ENCODE data around the gene ICA1L. TPM values are rescaled to one million over a fixed set of nuclear protein-coding genes. Genes with fewer than 3 reads are reported as not detected.
"Not testable (repeated sequence)": the region's sequence is repeated elsewhere in the genome, so short reads cannot be mapped to it uniquely, and the experiment has no call there.

Gene ICA1L
- total and polyA plus RNA-seq, 2 of the 4 experiments (the other 2 are of a cell fraction) = 1.7 to 1.8 TPM

DNA sequence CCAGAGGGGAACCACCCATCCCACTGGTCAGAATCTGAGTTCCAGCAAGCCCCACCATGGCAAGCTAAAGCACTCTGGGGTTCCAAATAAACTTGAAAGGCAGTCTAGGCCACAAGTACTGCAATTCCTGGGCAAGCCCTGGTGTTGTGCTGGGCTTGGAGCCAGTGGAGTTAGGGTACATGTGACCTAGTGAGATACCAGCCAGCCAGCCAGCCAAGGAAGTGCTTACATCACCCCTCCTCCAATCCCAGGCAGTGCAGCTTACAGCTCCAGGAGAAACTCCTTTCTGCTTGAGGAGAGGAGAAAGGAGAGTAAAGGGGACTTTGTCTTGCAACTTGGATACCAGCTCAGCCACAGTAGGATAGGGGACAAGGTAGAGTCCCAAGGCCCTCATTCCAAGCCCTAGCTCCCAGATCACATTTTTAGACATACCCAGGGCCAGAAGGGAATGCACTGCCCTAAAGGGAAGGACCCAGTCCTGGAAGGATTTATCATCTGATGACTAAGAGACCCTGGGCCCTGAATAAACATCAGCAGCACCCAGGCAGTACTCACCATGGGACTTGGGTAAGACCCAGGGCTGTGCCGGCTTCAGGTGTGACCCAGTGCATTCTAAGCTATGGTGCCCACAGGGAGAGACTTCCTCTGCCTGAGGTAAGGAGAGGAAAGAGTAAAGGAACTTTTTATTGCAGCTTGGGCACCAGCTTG, 64.0 kb downstream of the ICA1L start:
- H3K27ac ChIP-seq (ENCODE audit: insufficient read depth, low read length); dilution Hi-C loops (cut with HindIII; ENCODE audit: low sequenced_read_pairs, unreplicated experiment); in situ Hi-C loops (cut with MboI; ENCODE audit: low sequenced_read_pairs); POLR2A ChIA-PET (ENCODE audit: unreplicated experiment); H2BK15ac ChIP-seq (ENCODE audit: low read depth, low read length); H3K56ac ChIP-seq (ENCODE audit: extremely low read depth, insufficient read depth, low read length); H3K4me2 ChIP-seq (ENCODE audit: low read depth, low read length); H2BK120ac ChIP-seq (ENCODE audit: low read depth, low read length); H3K9me1 ChIP-seq (ENCODE audit: insufficient read depth, low read length); H2AK5ac ChIP-seq (ENCODE audit: low read depth, low read length); intact Hi-C loops (cut with micrococcal nuclease); H3K79me1 ChIP-seq (ENCODE audit: low read depth in 1 of 2, low read length in 2 of 2); H3K23ac ChIP-seq (ENCODE audit: low read depth, low read length); BruUV-seq (replicated peaks); H3K9ac ChIP-seq (ENCODE audit: low read depth, low read length); H3K4me3 ChIP-seq (ENCODE audit: insufficient read depth, low read depth, low read length); H4K91ac ChIP-seq (ENCODE audit: insufficient read depth, low read depth, low read length); H3K27me3 ChIP-seq (ENCODE audit: control insufficient read depth, insufficient read depth, low read length); H3K36me3 ChIP-seq (ENCODE audit: control insufficient read depth, insufficient read depth, low read length); H3K9me3 ChIP-seq (ENCODE audit: control insufficient read depth, insufficient read depth, low read length); H3K4me1 ChIP-seq (ENCODE audit: control insufficient read depth, insufficient read depth, low read length); H4K20me1 ChIP-seq (ENCODE audit: insufficient read depth, low read length); H3K4ac ChIP-seq (ENCODE audit: low read depth, low read length): not testable (repeated sequence)
- TF ChIP-seq, protein P1, sequence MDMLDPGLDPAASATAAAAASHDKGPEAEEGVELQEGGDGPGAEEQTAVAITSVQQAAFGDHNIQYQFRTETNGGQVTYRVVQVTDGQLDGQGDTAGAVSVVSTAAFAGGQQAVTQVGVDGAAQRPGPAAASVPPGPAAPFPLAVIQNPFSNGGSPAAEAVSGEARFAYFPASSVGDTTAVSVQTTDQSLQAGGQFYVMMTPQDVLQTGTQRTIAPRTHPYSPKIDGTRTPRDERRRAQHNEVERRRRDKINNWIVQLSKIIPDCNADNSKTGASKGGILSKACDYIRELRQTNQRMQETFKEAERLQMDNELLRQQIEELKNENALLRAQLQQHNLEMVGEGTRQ (IDR thresholded peaks at IDR 0.05; ENCODE audit: low read depth, low read length) = peak; percentile 52; the same call in 1 of the 2 replicates
- ATAC-seq (ENCODE audit: low read depth) (peak; percentile 87), DNase-seq (peak; percentile 74)
- Histone ChIP-seq H2AFZ (replicated peaks; ENCODE audit: low read length, poor library complexity) (peak overlapping the region; percentile 62), H4K5ac (ENCODE audit: low read depth, low read length) (peak overlapping the region; percentile 64), H2BK5ac (ENCODE audit: low read depth, low read length, poor library complexity, severe bottlenecking) (peak overlapping the region; percentile 60), H2AK9ac (replicated peaks; ENCODE audit: low read depth, low read length, poor library complexity) (peak overlapping the region; percentile 66), H3K14ac (replicated peaks; ENCODE audit: low read depth, low read length) (peak overlapping the region; percentile 69; the same call in 1 of the 2 replicates), H4K8ac (ENCODE audit: low read depth in 2 of 2, low read length in 2 of 2) (peak overlapping the region in 1 of 2 experiments; percentile 17; a peak in 1 of 4 replicates), H2BK20ac (ENCODE audit: low read depth, low read length) (0 out of 2 replicates have a peak overlapping the region, but pooled peaks have one; percentile 9), H3K18ac (ENCODE audit: low read depth, low read length) (peak overlapping the region; percentile 43; the same call in 1 of the 2 replicates)
- CTCF ChIA-PET = interaction anchor here (0.5 to 0.7 kb wide), 2 partner anchors 11 to 163 kb away, joined by 3 read pairs; no protein-coding TSS in a partner anchor
- WGBS, 2 experiments (ENCODE audit: extremely low coverage in 2 of 2, insufficient read length in 1 of 2) = no CpG with 5 or more reads among the region's 1 CpG

DNA sequence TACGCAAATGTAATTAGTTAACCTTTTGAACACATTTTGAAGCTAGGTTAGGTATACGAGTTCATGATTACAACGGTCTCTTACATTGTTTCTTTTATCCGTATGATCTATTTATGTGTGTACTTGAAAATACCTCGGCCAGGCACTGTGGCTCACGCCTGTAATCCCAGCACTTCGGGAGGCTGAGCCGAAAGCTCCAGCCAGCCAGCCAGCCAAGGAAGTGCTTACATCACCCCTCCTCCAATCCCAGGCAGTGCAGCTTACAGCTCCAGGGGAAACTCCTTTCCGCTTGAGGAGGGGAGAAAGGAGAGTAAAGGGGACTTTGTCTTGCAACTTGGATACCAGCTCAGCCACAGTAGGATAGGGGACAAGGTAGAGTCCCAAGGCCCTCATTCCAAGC, 65.7 kb downstream of the ICA1L start:
- H3K4me3 ChIP-seq (ENCODE audit: insufficient read depth, low read depth, low read length); H2BK20ac ChIP-seq (ENCODE audit: low read depth, low read length); H2BK5ac ChIP-seq (ENCODE audit: low read depth, low read length, poor library complexity, severe bottlenecking); H3K27me3 ChIP-seq (ENCODE audit: control insufficient read depth, insufficient read depth, low read length); H4K8ac ChIP-seq (ENCODE audit: low read depth in 2 of 2, low read length in 2 of 2); H2BK15ac ChIP-seq (ENCODE audit: low read depth, low read length); H4K20me1 ChIP-seq (ENCODE audit: insufficient read depth, low read length); dilution Hi-C loops (cut with HindIII; ENCODE audit: low sequenced_read_pairs, unreplicated experiment); H3K27ac ChIP-seq (ENCODE audit: insufficient read depth, low read length); intact Hi-C loops (cut with micrococcal nuclease); BruUV-seq (replicated peaks); H3K56ac ChIP-seq (ENCODE audit: extremely low read depth, insufficient read depth, low read length); in situ Hi-C loops (cut with MboI; ENCODE audit: low sequenced_read_pairs); POLR2A ChIA-PET (ENCODE audit: unreplicated experiment); H3K23ac ChIP-seq (ENCODE audit: low read depth, low read length); H3K36me3 ChIP-seq (ENCODE audit: control insufficient read depth, insufficient read depth, low read length); H3K4me1 ChIP-seq (ENCODE audit: control insufficient read depth, insufficient read depth, low read length); H2BK120ac ChIP-seq (ENCODE audit: low read depth, low read length); H2AFZ ChIP-seq (replicated peaks; ENCODE audit: low read length, poor library complexity); H2AK5ac ChIP-seq (ENCODE audit: low read depth, low read length); H3K9me1 ChIP-seq (ENCODE audit: insufficient read depth, low read length); H4K5ac ChIP-seq (ENCODE audit: low read depth, low read length); H3K4ac ChIP-seq (ENCODE audit: low read depth, low read length); H2AK9ac ChIP-seq (replicated peaks; ENCODE audit: low read depth, low read length, poor library complexity); H3K9me3 ChIP-seq (ENCODE audit: control insufficient read depth, insufficient read depth, low read length); DNase-seq; H3K18ac ChIP-seq (ENCODE audit: low read depth, low read length); H3K4me2 ChIP-seq (ENCODE audit: low read depth, low read length); H3K9ac ChIP-seq (ENCODE audit: low read depth, low read length); H3K79me1 ChIP-seq (ENCODE audit: low read depth in 1 of 2, low read length in 2 of 2); H3K14ac ChIP-seq (replicated peaks; ENCODE audit: low read depth, low read length); H4K91ac ChIP-seq (ENCODE audit: insufficient read depth, low read depth, low read length): not testable (repeated sequence)
- WGBS, 2 experiments (ENCODE audit: extremely low coverage in 2 of 2, insufficient read length in 1 of 2) = 72% methylated on average over 3 of the region's 9 CpGs; no CpG with 5 or more reads in 1 of the 2 experiments
- CTCF ChIA-PET = interaction anchor here (0.6 to 0.7 kb wide), 2 partner anchors 17 to 1052 kb away, joined by 3 read pairs; no protein-coding TSS in a partner anchor
- peak; percentile 78 for ATAC-seq (ENCODE audit: low read depth)

Measured in IMR-90 (cell line).